ENCODE data around the gene MAP7.

DNA sequence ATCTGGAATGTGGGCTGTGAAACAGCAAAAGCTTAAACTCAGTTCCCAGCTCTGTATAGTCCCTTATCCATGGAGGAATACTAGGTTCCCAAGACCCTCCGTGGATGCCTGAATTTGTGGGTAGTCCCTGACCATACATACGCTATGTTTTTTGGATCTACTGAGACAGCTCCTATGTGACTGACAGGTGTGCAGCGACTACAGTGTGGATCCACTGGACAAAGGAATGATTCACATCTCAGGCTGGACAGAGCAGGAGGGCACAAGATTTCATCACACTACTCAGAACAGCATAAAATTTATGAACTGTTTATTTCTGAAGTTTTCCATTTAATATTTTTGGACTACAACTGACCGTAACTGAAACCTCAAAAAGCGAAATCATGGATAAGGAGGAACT lies 125.3 kb downstream of the MAP7 start:
- TF ChIP-seq, protein P1, sequence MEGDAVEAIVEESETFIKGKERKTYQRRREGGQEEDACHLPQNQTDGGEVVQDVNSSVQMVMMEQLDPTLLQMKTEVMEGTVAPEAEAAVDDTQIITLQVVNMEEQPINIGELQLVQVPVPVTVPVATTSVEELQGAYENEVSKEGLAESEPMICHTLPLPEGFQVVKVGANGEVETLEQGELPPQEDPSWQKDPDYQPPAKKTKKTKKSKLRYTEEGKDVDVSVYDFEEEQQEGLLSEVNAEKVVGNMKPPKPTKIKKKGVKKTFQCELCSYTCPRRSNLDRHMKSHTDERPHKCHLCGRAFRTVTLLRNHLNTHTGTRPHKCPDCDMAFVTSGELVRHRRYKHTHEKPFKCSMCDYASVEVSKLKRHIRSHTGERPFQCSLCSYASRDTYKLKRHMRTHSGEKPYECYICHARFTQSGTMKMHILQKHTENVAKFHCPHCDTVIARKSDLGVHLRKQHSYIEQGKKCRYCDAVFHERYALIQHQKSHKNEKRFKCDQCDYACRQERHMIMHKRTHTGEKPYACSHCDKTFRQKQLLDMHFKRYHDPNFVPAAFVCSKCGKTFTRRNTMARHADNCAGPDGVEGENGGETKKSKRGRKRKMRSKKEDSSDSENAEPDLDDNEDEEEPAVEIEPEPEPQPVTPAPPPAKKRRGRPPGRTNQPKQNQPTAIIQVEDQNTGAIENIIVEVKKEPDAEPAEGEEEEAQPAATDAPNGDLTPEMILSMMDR (IDR thresholded peaks at IDR 0.05; ENCODE audit: low read depth, low read length, poor library complexity, severe bottlenecking), result no peak
- no peak for TF ChIP-seq EZH2phosphoT487 (IDR thresholded peaks at IDR 0.05; ENCODE audit: borderline replicate concordance, low read length)

Data from DOHH2 (cell line).